Panc1 (cell line): Measurements from ENCODE around the gene HORMAD2. TPM values are rescaled to one million over a fixed set of nuclear protein-coding genes. Genes with fewer than 3 reads are reported as not detected.

ENCODE experiments used
- ATAC-seq: fragments of 200-7000 bp; cut with Tn5 transposase; 2 replicates; pipeline ENCODE4 v1.9.1; 2020; ENCODE audit warnings: mild to moderate bottlenecking, moderate library complexity
- BruUV-seq: library from RNA; stranded (reverse); fragments of 400-500 nt; replicated peaks from 2 replicates; lab custom pipeline; 2021; lab: Mats Ljungman, UMichigan
- CTCF ChIA-PET: fragments of 300-600 bp; sonication (Branson Sonifier 250); formaldehyde crosslinking; loops from one replicate; lab custom pipeline; 2022; ENCODE audit warnings: antibody characterized with exemption; lab: Charles Lee
- POLR2A ChIA-PET: fragments of 300-600 bp; sonication (Branson Sonifier 250); formaldehyde crosslinking; loops from one replicate; lab custom pipeline; 2022; ENCODE audit warnings: antibody characterized with exemption; lab: Charles Lee
- DNase-seq: peaks from one replicate; pipeline ENCODE4 v3.0.0-alpha.2; 2010; ENCODE audit warnings: low read depth, low spot score
- H3K27ac ChIP-seq: 2 replicates; pipeline ENCODE4 v1.5.1; 2011; ENCODE audit warnings: mild to moderate bottlenecking, low read length, inconsistent platforms
- H3K27me3 ChIP-seq: fragments of 200-500 bp; sonication (Bioruptor generic); 2 replicates; pipeline ENCODE4 v1.6.0; 2014; ENCODE audit warnings: low read length, inconsistent platforms; ENCODE audit not compliant: control insufficient read depth, insufficient read depth
- H3K36me3 ChIP-seq: fragments of 200-500 bp; sonication (Bioruptor generic); 2 replicates; pipeline ENCODE4 v1.5.1; 2014; ENCODE audit warnings: inconsistent platforms, mild to moderate bottlenecking, low read length, moderate library complexity; ENCODE audit not compliant: control insufficient read depth, insufficient read depth
- H3K4me1 ChIP-seq: 2 replicates; pipeline ENCODE4 v1.5.1; 2011; ENCODE audit warnings: inconsistent platforms, mild to moderate bottlenecking, low read length, moderate library complexity; ENCODE audit not compliant: control insufficient read depth, insufficient read depth
- H3K4me3 ChIP-seq, 2 experiments: 2 replicates each; pipeline ENCODE4 v1.5.1; 2011 to 2012; ENCODE audit warnings: low read depth in 2 of 2, low read length in 2 of 2, mild to moderate bottlenecking in 2 of 2, inconsistent platforms in 1 of 2, moderate library complexity in 1 of 2
- H3K9me3 ChIP-seq: fragments of 200-500 bp; sonication (Bioruptor generic); 2 replicates; pipeline ENCODE4 v1.5.1; 2014; ENCODE audit warnings: low read depth, mild to moderate bottlenecking, inconsistent platforms, low read length, moderate library complexity; ENCODE audit not compliant: control insufficient read depth, insufficient read depth
- CTCF ChIP-seq: fragments of 450-650 bp; IDR thresholded peaks from 2 replicates; pipeline ENCODE4 v1.5.1; 2017; ENCODE audit warnings: mild to moderate bottlenecking
- POLR2AphosphoS5 ChIP-seq: IDR thresholded peaks from 2 replicates; pipeline ENCODE4 v1.6.1; 2012; ENCODE audit warnings: mild to moderate bottlenecking, low read depth, low read length, moderate library complexity
- SIN3A ChIP-seq: IDR thresholded peaks from 2 replicates; pipeline ENCODE4 v1.6.1; 2012; ENCODE audit warnings: low read depth, mild to moderate bottlenecking, low read length, moderate library complexity, borderline replicate concordance; ENCODE audit not compliant: insufficient read depth
- TCF7L2 ChIP-seq: IDR thresholded peaks from 2 replicates; pipeline ENCODE4 v1.6.1; 2011; ENCODE audit warnings: mild to moderate bottlenecking, low read depth, low read length, inconsistent platforms
- in situ Hi-C: cut with HindIII; loops from 2 replicates; pipeline ENCODE4 v1.10.0; 2016; ENCODE audit warnings: low sequenced_read_pairs, low pct_unique_long_range_greater_than_20kb
- intact Hi-C: fragments of 100-400 bp; cut with micrococcal nuclease; formaldehyde crosslinking; loops from one replicate; pipeline ENCODE4 v1.10.0; 2022; ENCODE audit not compliant: unreplicated experiment
- total RNA-seq: library from RNA; stranded (reverse); gene quantifications from one replicate; pipeline ENCODE4 v1.2.1, GENCODE V29; 2021; ENCODE audit not compliant: unreplicated experiment
- TF ChIP-seq, protein P1 (sequence below), 2 experiments: IDR thresholded peaks; 2 replicates each; pipeline ENCODE4 v1.6.1; 2011 to 2012; ENCODE audit warnings: low read depth in 2 of 2, control low read depth in 1 of 2, low read length in 1 of 2, mild to moderate bottlenecking in 1 of 2, moderate library complexity in 1 of 2; ENCODE audit not compliant: insufficient read depth in 1 of 2

The HORMAD2 gene
- total RNA-seq, 1 experiment from 2014 or later, result not detected

GRCh38 chr22:30074994-30075393 is 5.3 kb upstream of the HORMAD2 start:
- ATAC-seq (no peak), DNase-seq (no peak)
- Histone ChIP-seq H3K9me3 (no peaks in the 10 kb centered on the region), H3K27ac (no peak overlapping the region), H3K4me1 (no peaks in the 10 kb centered on the region), H3K36me3 (no peaks in the 10 kb centered on the region), H3K4me3 (no peak overlapping the region), H3K27me3 (peaks cover 10% of the 10 kb centered on the region; the same call in 1 of the 2 replicates)
- POLR2A ChIA-PET, result interaction anchor here (0.6 to 1.0 kb wide), 2 partner anchors 11 to 172 kb away, joined by 3 to 5 read pairs; partner anchors contain the start of gene LIF
- in situ Hi-C loops, result no loop called here
- no peak for TF ChIP-seq SIN3A
- TF ChIP-seq POLR2AphosphoS5, result no peak
- no peak for TF ChIP-seq CTCF
- TF ChIP-seq, protein P1, sequence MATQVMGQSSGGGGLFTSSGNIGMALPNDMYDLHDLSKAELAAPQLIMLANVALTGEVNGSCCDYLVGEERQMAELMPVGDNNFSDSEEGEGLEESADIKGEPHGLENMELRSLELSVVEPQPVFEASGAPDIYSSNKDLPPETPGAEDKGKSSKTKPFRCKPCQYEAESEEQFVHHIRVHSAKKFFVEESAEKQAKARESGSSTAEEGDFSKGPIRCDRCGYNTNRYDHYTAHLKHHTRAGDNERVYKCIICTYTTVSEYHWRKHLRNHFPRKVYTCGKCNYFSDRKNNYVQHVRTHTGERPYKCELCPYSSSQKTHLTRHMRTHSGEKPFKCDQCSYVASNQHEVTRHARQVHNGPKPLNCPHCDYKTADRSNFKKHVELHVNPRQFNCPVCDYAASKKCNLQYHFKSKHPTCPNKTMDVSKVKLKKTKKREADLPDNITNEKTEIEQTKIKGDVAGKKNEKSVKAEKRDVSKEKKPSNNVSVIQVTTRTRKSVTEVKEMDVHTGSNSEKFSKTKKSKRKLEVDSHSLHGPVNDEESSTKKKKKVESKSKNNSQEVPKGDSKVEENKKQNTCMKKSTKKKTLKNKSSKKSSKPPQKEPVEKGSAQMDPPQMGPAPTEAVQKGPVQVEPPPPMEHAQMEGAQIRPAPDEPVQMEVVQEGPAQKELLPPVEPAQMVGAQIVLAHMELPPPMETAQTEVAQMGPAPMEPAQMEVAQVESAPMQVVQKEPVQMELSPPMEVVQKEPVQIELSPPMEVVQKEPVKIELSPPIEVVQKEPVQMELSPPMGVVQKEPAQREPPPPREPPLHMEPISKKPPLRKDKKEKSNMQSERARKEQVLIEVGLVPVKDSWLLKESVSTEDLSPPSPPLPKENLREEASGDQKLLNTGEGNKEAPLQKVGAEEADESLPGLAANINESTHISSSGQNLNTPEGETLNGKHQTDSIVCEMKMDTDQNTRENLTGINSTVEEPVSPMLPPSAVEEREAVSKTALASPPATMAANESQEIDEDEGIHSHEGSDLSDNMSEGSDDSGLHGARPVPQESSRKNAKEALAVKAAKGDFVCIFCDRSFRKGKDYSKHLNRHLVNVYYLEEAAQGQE (IDR thresholded peaks at IDR 0.05; ENCODE audit: insufficient read depth in 1 of 2, low read depth in 2 of 2, low read length in 1 of 2), result no peak
- no peak for TF ChIP-seq TCF7L2
- CTCF ChIA-PET, result interaction anchor here (0.6 kb wide), 1 partner anchor 19 kb away, joined by 3 read pairs; no protein-coding TSS in a partner anchor
- intact Hi-C loops, result no loop called here
- BruUV-seq, result no TSS peak

DNA sequence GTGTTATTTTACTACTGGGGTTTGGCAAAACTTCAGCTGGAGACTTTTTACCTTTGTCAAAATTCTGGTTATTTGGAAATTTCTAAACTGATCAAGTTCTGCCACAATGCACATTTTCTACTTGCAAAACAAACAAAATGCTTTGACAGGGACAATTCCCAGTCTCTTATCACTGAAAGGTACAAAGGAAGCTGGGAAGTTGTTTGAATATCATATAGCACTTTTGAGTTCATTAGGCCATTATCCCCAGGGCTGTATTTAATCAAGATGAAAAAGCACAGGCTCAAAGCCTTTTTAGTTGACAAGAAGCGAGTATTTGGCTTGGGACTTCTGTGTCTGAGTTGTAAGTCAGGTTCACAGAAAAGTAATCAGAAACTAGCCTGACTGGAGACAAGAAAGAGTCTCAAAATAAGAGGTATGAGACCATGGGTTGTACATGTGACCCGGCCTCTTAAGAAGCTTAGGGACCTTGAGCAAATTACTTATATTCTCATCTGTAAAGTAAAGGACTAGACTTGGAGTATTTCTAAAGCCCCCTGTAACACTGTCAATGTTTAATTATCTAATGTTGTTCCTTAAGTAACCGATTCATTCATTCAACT is 2.9 kb upstream of the HORMAD2 start:
- Histone ChIP-seq H3K9me3 (no peaks in the 10 kb centered on the region), H3K4me3 (no peak overlapping the region), H3K4me1 (no peaks in the 10 kb centered on the region), H3K27me3 (peaks cover 10% of the 10 kb centered on the region; the same call in 1 of the 2 replicates), H3K36me3 (no peaks in the 10 kb centered on the region), H3K27ac (no peak overlapping the region)
- DNase-seq, result no peak
- CTCF ChIA-PET, result no interaction called here
- intact Hi-C loops, result no loop called here
- TF ChIP-seq POLR2AphosphoS5 (no peak), CTCF (no peak), SIN3A (no peak), TCF7L2 (no peak)
- in situ Hi-C loops, result no loop called here
- BruUV-seq, result no TSS peak
- POLR2A ChIA-PET, result interaction anchor here (0.7 kb wide), 2 partner anchors 374 to 384 kb away, joined by 3 read pairs; no protein-coding TSS in a partner anchor
- ATAC-seq, result no peak
